ENCODE measurements around the gene FNTB. TPM values are rescaled to one million over a fixed set of nuclear protein-coding genes. Genes with fewer than 3 reads are reported as not detected.
A peak's percentile ranks its signal among the peaks of the same experiment; 100 is the strongest.

The FNTB gene
- total and polyA plus RNA-seq, 3 experiments from 2014 or later = 8.3 to 14.8 (median 14.3) TPM

- Mint-ChIP-seq H3K36me3 (peaks cover 4 to 86% (median 16%) of the 10 kb centered on the region in 3 donors), H3K4me1 (peaks cover 31 to 75% (median 64%) of the 10 kb centered on the region in 3 donors), H3K9me3 (no peaks in the 10 kb centered on the region), H3K27me3 (no peaks in the 10 kb centered on the region), H3K27ac (peak within 1 kb of the TSS in 7 of 8 donors; percentile 19 to 87 (median 68)), H3K4me3 (no peak within 1 kb of the TSS)
- Histone ChIP-seq H3K36me3 (ENCODE audit: insufficient read depth, low read length) (no peaks in the 10 kb centered on the region), H3K4me1 (ENCODE audit: insufficient read depth, low read length) (peaks cover 5% of the 10 kb centered on the region), H3K27me3 (ENCODE audit: insufficient read depth, low read length, poor library complexity, severe bottlenecking) (no peaks in the 10 kb centered on the region), H3K27ac (ENCODE audit: low read depth, low read length) (no peak within 1 kb of the TSS), H3K4me3 (ENCODE audit: low read length) (no peak within 1 kb of the TSS), H3K9me3 (ENCODE audit: low read length) (no peaks in the 10 kb centered on the region)
- DNase-seq = no peak
- ChIA-PET POLR2A (no interaction called here), CTCF (no interaction called here)
Observed at GRCh38 chr14:64942531-64943111, 44.1 kb upstream of the FNTB start, which contains the start of gene GPX2. GPX2 (minus strand) TSS chr14:64942745; CDS start chr14:64942726, 19 bp downstream.

GRCh38 chr14:64943556-64943955 lies 43.1 kb upstream of the FNTB start:
- POLR2A ChIA-PET = no interaction called here
- peak overlapping the region in 7 of 8 donors; percentile 2 to 87 (median 52) for H3K27ac Mint-ChIP-seq
- H3K27ac ChIP-seq (ENCODE audit: low read depth, low read length) = no peak overlapping the region

GRCh38 chr14:64944041-64944440 lies 42.7 kb upstream of the FNTB start:
- H3K27ac Mint-ChIP-seq = peak overlapping the region in 7 of 8 donors; percentile 9 to 79 (median 52)

More at GRCh38 chr14:64943556-64943955, 43.1 kb upstream of the FNTB start:
- Histone ChIP-seq H3K27me3 (ENCODE audit: insufficient read depth, low read length, poor library complexity, severe bottlenecking) (no peaks in the 10 kb centered on the region), H3K4me1 (ENCODE audit: insufficient read depth, low read length) (no peaks in the 10 kb centered on the region), H3K4me3 (ENCODE audit: low read length) (no peak overlapping the region), H3K36me3 (ENCODE audit: insufficient read depth, low read length) (no peaks in the 10 kb centered on the region), H3K9me3 (ENCODE audit: low read length) (no peaks in the 10 kb centered on the region)
- no peak for DNase-seq
- Mint-ChIP-seq H3K27me3 (peaks cover 0 to under 1% of the 10 kb centered on the region in 2 donors), H3K4me1 (peaks cover 28 to 68% (median 58%) of the 10 kb centered on the region in 3 donors), H3K4me3 (no peak overlapping the region), H3K9me3 (no peaks in the 10 kb centered on the region), H3K36me3 (peaks cover 4 to 85% (median 16%) of the 10 kb centered on the region in 3 donors)
- CTCF ChIA-PET = no interaction called here

GRCh38 chr14:64944861-64945260 lies 41.8 kb upstream of the FNTB start:
- H3K36me3 ChIP-seq (ENCODE audit: insufficient read depth, low read length) = no peaks in the 10 kb centered on the region
- POLR2A ChIA-PET = no interaction called here

More at GRCh38 chr14:64944041-64944440, 42.7 kb upstream of the FNTB start:
- peaks cover 25 to 63% (median 53%) of the 10 kb centered on the region in 3 donors for H3K4me1 Mint-ChIP-seq
- Histone ChIP-seq H3K27ac (ENCODE audit: low read depth, low read length) (no peak overlapping the region), H3K9me3 (ENCODE audit: low read length) (no peaks in the 10 kb centered on the region), H3K4me3 (ENCODE audit: low read length) (no peak overlapping the region), H3K27me3 (ENCODE audit: insufficient read depth, low read length, poor library complexity, severe bottlenecking) (no peaks in the 10 kb centered on the region), H3K4me1 (ENCODE audit: insufficient read depth, low read length) (no peaks in the 10 kb centered on the region), H3K36me3 (ENCODE audit: insufficient read depth, low read length) (no peaks in the 10 kb centered on the region)
- CTCF ChIA-PET = no interaction called here
- H3K4me3 Mint-ChIP-seq = peak overlapping the region in 1 of 7 donors; percentile 41
- DNase-seq = no peak
- POLR2A ChIA-PET = no interaction called here
- H3K36me3 Mint-ChIP-seq = peaks cover 4 to 84% (median 15%) of the 10 kb centered on the region in 3 donors
- H3K9me3 Mint-ChIP-seq = no peaks in the 10 kb centered on the region
- peaks cover 0 to 2% of the 10 kb centered on the region in 2 donors for H3K27me3 Mint-ChIP-seq

GRCh38 chr14:64945431-64946178 lies 41.1 kb upstream of the FNTB start:
- Histone ChIP-seq H3K36me3 (ENCODE audit: insufficient read depth, low read length) (no peaks in the 10 kb centered on the region), H3K4me1 (ENCODE audit: insufficient read depth, low read length) (no peaks in the 10 kb centered on the region), H3K27me3 (ENCODE audit: insufficient read depth, low read length, poor library complexity, severe bottlenecking) (no peaks in the 10 kb centered on the region), H3K27ac (ENCODE audit: low read depth, low read length) (no peak overlapping the region), H3K9me3 (ENCODE audit: low read length) (no peaks in the 10 kb centered on the region), H3K4me3 (ENCODE audit: low read length) (no peak overlapping the region)
- Mint-ChIP-seq H3K36me3 (peaks cover 4 to 80% (median 15%) of the 10 kb centered on the region in 3 donors), H3K4me1 (peaks cover 13 to 50% (median 40%) of the 10 kb centered on the region in 3 donors), H3K4me3 (no peak overlapping the region), H3K27me3 (peaks cover 0 to 2% of the 10 kb centered on the region in 2 donors), H3K9me3 (no peaks in the 10 kb centered on the region), H3K27ac (peak overlapping the region in 3 of 8 donors; percentile 54 to 88 (median 73))
- ChIA-PET CTCF (no interaction called here), POLR2A (interaction anchor here (0.7 kb wide), 1 partner anchor 131 kb away, joined by 3 read pairs; no protein-coding TSS in a partner anchor)
- DNase-seq = no peak

More at GRCh38 chr14:64944861-64945260, 41.8 kb upstream of the FNTB start:
- Mint-ChIP-seq H3K27me3 (peaks cover 0 to 2% of the 10 kb centered on the region in 2 donors), H3K36me3 (peaks cover 4 to 80% (median 18%) of the 10 kb centered on the region in 3 donors), H3K4me1 (peaks cover 18 to 57% (median 47%) of the 10 kb centered on the region in 3 donors), H3K9me3 (no peaks in the 10 kb centered on the region), H3K27ac (peak overlapping the region in 3 of 8 donors; percentile 33 to 88 (median 73)), H3K4me3 (no peak overlapping the region)
- Histone ChIP-seq H3K27ac (ENCODE audit: low read depth, low read length) (no peak overlapping the region), H3K27me3 (ENCODE audit: insufficient read depth, low read length, poor library complexity, severe bottlenecking) (no peaks in the 10 kb centered on the region), H3K4me1 (ENCODE audit: insufficient read depth, low read length) (no peaks in the 10 kb centered on the region), H3K4me3 (ENCODE audit: low read length) (no peak overlapping the region), H3K9me3 (ENCODE audit: low read length) (no peaks in the 10 kb centered on the region)
- CTCF ChIA-PET = no interaction called here
- no peak for DNase-seq

- CTCF ChIA-PET = no interaction called here
- POLR2A ChIA-PET = interaction anchor here (0.7 kb wide), 1 partner anchor 130 kb away, joined by 3 read pairs; no protein-coding TSS in a partner anchor
- H3K4me3 Mint-ChIP-seq = no peak overlapping the region
Observed at GRCh38 chr14:64946310-64947045, 40.2 kb upstream of the FNTB start.

GRCh38 chr14:64947710-64948611 lies 38.7 kb upstream of the FNTB start:
- Mint-ChIP-seq H3K27ac (peak overlapping the region in 2 of 8 donors; percentile 18 to 59), H3K9me3 (no peaks in the 10 kb centered on the region), H3K4me3 (no peak overlapping the region), H3K4me1 (peaks cover 9 to 35% (median 24%) of the 10 kb centered on the region in 3 donors), H3K36me3 (peaks cover 4 to 76% (median 17%) of the 10 kb centered on the region in 3 donors), H3K27me3 (peaks cover 0 to 2% of the 10 kb centered on the region in 2 donors)
- no peak for DNase-seq
- Histone ChIP-seq H3K4me3 (ENCODE audit: low read length) (no peak overlapping the region), H3K27ac (ENCODE audit: low read depth, low read length) (no peak overlapping the region), H3K9me3 (ENCODE audit: low read length) (no peaks in the 10 kb centered on the region), H3K36me3 (ENCODE audit: insufficient read depth, low read length) (no peaks in the 10 kb centered on the region), H3K4me1 (ENCODE audit: insufficient read depth, low read length) (no peaks in the 10 kb centered on the region), H3K27me3 (ENCODE audit: insufficient read depth, low read length, poor library complexity, severe bottlenecking) (no peaks in the 10 kb centered on the region)
- ChIA-PET POLR2A (no interaction called here), CTCF (no interaction called here)

More at GRCh38 chr14:64946310-64947045, 40.2 kb upstream of the FNTB start:
- Mint-ChIP-seq H3K36me3 (peaks cover 4 to 82% (median 18%) of the 10 kb centered on the region in 3 donors), H3K27me3 (peaks cover 0 to 2% of the 10 kb centered on the region in 2 donors), H3K27ac (peak overlapping the region in 3 of 8 donors; percentile 29 to 84 (median 29)), H3K4me1 (peaks cover 9 to 44% (median 34%) of the 10 kb centered on the region in 3 donors), H3K9me3 (no peaks in the 10 kb centered on the region)
- H3K36me3 ChIP-seq (ENCODE audit: insufficient read depth, low read length) = no peaks in the 10 kb centered on the region
- H3K4me1 ChIP-seq (ENCODE audit: insufficient read depth, low read length) = no peaks in the 10 kb centered on the region
- no peaks in the 10 kb centered on the region for H3K27me3 ChIP-seq (ENCODE audit: insufficient read depth, low read length, poor library complexity, severe bottlenecking)
- no peaks in the 10 kb centered on the region for H3K9me3 ChIP-seq (ENCODE audit: low read length)
- DNase-seq = no peak
- H3K4me3 ChIP-seq (ENCODE audit: low read length) = no peak overlapping the region
- H3K27ac ChIP-seq (ENCODE audit: low read depth, low read length) = no peak overlapping the region

Data from CD8-positive, alpha-beta memory T cell (primary cell).